Endodermal cell (in vitro differentiated cells): ENCODE data around the gene MKRN2OS. TPM values are rescaled to one million over a fixed set of nuclear protein-coding genes. Genes with fewer than 3 reads are reported as not detected.

Experiments
- DNase-seq: peaks from one replicate; pipeline ENCODE4 v3.0.0-alpha.2; 2017
- H3K27ac ChIP-seq: 2 replicates; pipeline ENCODE4 v1.5.1; 2013; ENCODE audit warnings: mild to moderate bottlenecking, low read depth, low read length, moderate library complexity
- H3K27me3 ChIP-seq: 2 replicates; pipeline ENCODE4 v1.6.1; 2013; ENCODE audit warnings: mild to moderate bottlenecking, low read length, moderate library complexity; ENCODE audit not compliant: insufficient read depth, control insufficient read depth, poor library complexity, severe bottlenecking
- H3K36me3 ChIP-seq: 2 replicates; pipeline ENCODE4 v1.7.0; 2013; ENCODE audit warnings: mild to moderate bottlenecking, low read length, moderate library complexity; ENCODE audit not compliant: control insufficient read depth, insufficient read depth
- H3K4me1 ChIP-seq: one replicate; pipeline ENCODE4 v1.7.0; 2013; ENCODE audit warnings: low read length; ENCODE audit not compliant: control insufficient read depth, insufficient read depth
- H3K4me3 ChIP-seq: 2 replicates; pipeline ENCODE4 v1.5.1; 2013; ENCODE audit warnings: mild to moderate bottlenecking, low read length, moderate library complexity
- H3K9ac ChIP-seq: 2 replicates; pipeline ENCODE4 v1.6.1; 2013; ENCODE audit warnings: mild to moderate bottlenecking, low read length, moderate library complexity; ENCODE audit not compliant: poor library complexity, severe bottlenecking; ENCODE audit errors: extremely low read depth
- H3K9me3 ChIP-seq: 2 replicates; pipeline ENCODE4 v1.6.1; 2013; ENCODE audit warnings: mild to moderate bottlenecking, low read length, moderate library complexity; ENCODE audit not compliant: control insufficient read depth
- H3K27ac Mint-ChIP-seq: 2 replicates; pipeline ENCODE4 v1.8.0; 2020; ENCODE audit warnings: mixed read lengths
- H3K27me3 Mint-ChIP-seq: 2 replicates; pipeline ENCODE4 v1.8.0; 2021; ENCODE audit warnings: mild to moderate bottlenecking, mixed read lengths; ENCODE audit not compliant: insufficient read depth
- H3K36me3 Mint-ChIP-seq: 2 replicates; pipeline ENCODE4 v1.8.0; 2020; ENCODE audit warnings: low read depth, mixed read lengths
- H3K4me1 Mint-ChIP-seq: 2 replicates; pipeline ENCODE4 v1.8.0; 2020; ENCODE audit warnings: mixed read lengths
- H3K4me3 Mint-ChIP-seq: 2 replicates; pipeline ENCODE4 v1.8.0; 2020; ENCODE audit warnings: mild to moderate bottlenecking, moderate library complexity, mixed read lengths
- H3K9me3 Mint-ChIP-seq: 2 replicates; pipeline ENCODE4 v1.8.0; 2020; ENCODE audit warnings: mild to moderate bottlenecking, mixed read lengths
- WGBS, 2 experiments: methylation state at CpG; one replicate each; pipeline versions ENCODE4 v1.1.5 to v1.1.7; 2013; ENCODE audit warnings: missing lambda C conversion rate in 2 of 2, mixed read lengths in 1 of 2; ENCODE audit not compliant: insufficient coverage in 1 of 2, insufficient read length in 1 of 2; 5-methylcytosine and 5-hydroxymethylcytosine counted together
- total RNA-seq, 2 donors: library from RNA; stranded (reverse); fragmentation: NEBNext Ultra II Directional in 1 of 2; extraction: Animal tissue kit (Norgen Biotek cat#: 25700) in 1 of 2; gene quantifications; 2 replicates in 1 of 2; 3 replicates in 1 of 2; pipeline ENCODE4 v1.2.1, GENCODE V29; 2021
- TF ChIP-seq, protein P1 (sequence below): fragments of 200-600 bp; sonication (generic); conservative IDR thresholded peaks from 2 replicates; pipeline ENCODE4 v1.5.0; 2021; ENCODE audit warnings: antibody characterized with exemption, mild to moderate bottlenecking

MKRN2OS gene
- total RNA-seq, 2 donors from 2014 or later: 0.84 TPM; not detected in 1

DNA sequence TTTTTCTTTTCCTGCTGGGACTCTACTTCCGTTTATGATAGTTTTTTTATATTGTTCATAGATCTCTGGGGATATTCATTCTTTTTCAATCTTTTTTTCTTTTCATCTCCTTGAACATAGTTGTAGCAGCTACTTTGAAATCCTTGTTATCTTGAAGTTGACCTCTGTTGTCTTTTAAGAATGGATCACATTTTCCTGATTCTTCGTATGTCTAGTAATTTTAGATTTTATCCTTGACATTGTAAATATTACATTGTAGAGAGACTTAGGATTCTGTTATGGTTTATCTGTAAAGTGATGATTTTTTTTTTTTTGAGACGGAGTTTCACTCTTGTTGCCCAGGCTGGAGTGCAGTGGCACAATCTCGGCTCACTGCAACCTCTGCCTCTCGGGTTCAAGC lies 32.1 kb upstream of the MKRN2OS start:
- H3K9me3 ChIP-seq: no peaks in the 10 kb centered on the region
- H3K4me1 Mint-ChIP-seq: no peaks in the 10 kb centered on the region

DNA sequence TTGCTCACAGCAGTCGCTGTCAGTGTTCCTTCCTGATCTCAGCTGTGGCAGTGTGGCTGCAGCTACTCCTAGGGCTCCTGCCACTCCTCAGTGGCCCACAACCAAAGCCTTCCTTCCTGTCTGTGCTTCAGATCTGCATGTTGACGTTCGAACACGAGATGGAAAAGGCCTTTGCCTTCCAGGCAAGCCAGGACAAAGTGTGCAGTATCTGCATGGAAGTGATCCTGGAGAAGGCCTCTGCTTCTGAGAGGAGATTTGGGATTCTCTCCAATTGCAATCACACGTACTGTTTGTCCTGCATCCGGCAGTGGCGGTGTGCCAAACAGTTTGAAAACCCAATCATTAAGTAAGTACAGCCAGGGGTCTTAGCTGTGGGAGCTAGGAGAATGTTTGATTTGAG lies 29.4 kb upstream of the MKRN2OS start:
- H3K9me3 Mint-ChIP-seq: no peaks in the 10 kb centered on the region
- TF ChIP-seq, protein P1, sequence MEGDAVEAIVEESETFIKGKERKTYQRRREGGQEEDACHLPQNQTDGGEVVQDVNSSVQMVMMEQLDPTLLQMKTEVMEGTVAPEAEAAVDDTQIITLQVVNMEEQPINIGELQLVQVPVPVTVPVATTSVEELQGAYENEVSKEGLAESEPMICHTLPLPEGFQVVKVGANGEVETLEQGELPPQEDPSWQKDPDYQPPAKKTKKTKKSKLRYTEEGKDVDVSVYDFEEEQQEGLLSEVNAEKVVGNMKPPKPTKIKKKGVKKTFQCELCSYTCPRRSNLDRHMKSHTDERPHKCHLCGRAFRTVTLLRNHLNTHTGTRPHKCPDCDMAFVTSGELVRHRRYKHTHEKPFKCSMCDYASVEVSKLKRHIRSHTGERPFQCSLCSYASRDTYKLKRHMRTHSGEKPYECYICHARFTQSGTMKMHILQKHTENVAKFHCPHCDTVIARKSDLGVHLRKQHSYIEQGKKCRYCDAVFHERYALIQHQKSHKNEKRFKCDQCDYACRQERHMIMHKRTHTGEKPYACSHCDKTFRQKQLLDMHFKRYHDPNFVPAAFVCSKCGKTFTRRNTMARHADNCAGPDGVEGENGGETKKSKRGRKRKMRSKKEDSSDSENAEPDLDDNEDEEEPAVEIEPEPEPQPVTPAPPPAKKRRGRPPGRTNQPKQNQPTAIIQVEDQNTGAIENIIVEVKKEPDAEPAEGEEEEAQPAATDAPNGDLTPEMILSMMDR: no peak
- no peaks in the 10 kb centered on the region for H3K4me1 Mint-ChIP-seq
- no peak overlapping the region for H3K4me3 Mint-ChIP-seq
- Histone ChIP-seq H3K27ac (no peak overlapping the region), H3K4me3 (no peak overlapping the region), H3K9ac (no peak overlapping the region), H3K36me3 (peaks cover 84% of the 10 kb centered on the region), H3K9me3 (no peaks in the 10 kb centered on the region), H3K27me3 (no peaks in the 10 kb centered on the region), H3K4me1 (no peaks in the 10 kb centered on the region)
- peaks cover 81% of the 10 kb centered on the region for H3K36me3 Mint-ChIP-seq
- WGBS, 2 experiments: 94 to 96% methylated on average over 5 to 7 of the region's 7 CpGs
- no peak overlapping the region for H3K27ac Mint-ChIP-seq
- no peak for DNase-seq
- no peaks in the 10 kb centered on the region for H3K27me3 Mint-ChIP-seq

More for the DNA sequence above, 32.1 kb upstream of the MKRN2OS start:
- Histone ChIP-seq H3K36me3 (peaks cover 80% of the 10 kb centered on the region), H3K4me1 (no peaks in the 10 kb centered on the region), H3K4me3 (no peak overlapping the region), H3K27ac (no peak overlapping the region), H3K27me3 (no peaks in the 10 kb centered on the region), H3K9ac (no peak overlapping the region)
- TF ChIP-seq, protein P1: no peak
- Mint-ChIP-seq H3K4me3 (no peak overlapping the region), H3K27me3 (no peaks in the 10 kb centered on the region), H3K9me3 (no peaks in the 10 kb centered on the region), H3K27ac (no peak overlapping the region), H3K36me3 (peaks cover 76% of the 10 kb centered on the region)
- 92 to 100% methylated on average over 2 to 5 of the region's 5 CpGs for WGBS, 2 experiments
- DNase-seq: no peak

DNA sequence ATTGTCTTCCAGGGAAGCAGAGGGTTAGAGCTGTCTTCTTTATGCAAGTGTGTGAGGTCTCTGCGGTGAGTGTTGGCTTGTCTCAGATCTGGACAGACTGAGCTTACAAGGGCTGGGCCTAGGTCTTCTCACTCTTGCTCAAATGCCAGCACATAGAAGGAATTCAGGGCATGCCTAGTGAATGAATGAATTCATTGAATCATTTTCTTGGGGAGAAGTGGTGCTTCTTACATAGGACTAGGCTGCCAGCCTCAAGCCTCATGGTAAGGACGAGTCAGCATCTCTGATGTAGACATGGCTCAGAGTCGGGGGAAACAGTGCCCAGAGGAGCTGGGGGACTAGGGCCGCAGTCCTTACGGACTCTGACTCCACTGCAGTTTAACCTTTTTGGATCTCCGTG lies 28.8 kb upstream of the MKRN2OS start:
- DNase-seq: no peak
- peaks cover 83% of the 10 kb centered on the region for H3K36me3 ChIP-seq
- H3K4me1 Mint-ChIP-seq: no peaks in the 10 kb centered on the region
- WGBS, 2 experiments: 95 to 97% methylated on average over 6 of the region's 6 CpGs
- H3K9me3 Mint-ChIP-seq: no peaks in the 10 kb centered on the region
- no peak overlapping the region for H3K9ac ChIP-seq
- no peaks in the 10 kb centered on the region for H3K4me1 ChIP-seq
- no peak overlapping the region for H3K27ac ChIP-seq
- no peaks in the 10 kb centered on the region for H3K9me3 ChIP-seq
- no peak overlapping the region for H3K4me3 Mint-ChIP-seq
- TF ChIP-seq, protein P1: no peak
- peak overlapping the region; percentile 76 for H3K27ac Mint-ChIP-seq
- H3K27me3 Mint-ChIP-seq: no peaks in the 10 kb centered on the region
- H3K27me3 ChIP-seq: no peaks in the 10 kb centered on the region
- H3K4me3 ChIP-seq: no peak overlapping the region
- peaks cover 81% of the 10 kb centered on the region for H3K36me3 Mint-ChIP-seq
